Effector CD4-positive, alpha-beta T cell (primary cell): ENCODE measurements around the gene SPRR2F. TPM values are rescaled to one million over a fixed set of nuclear protein-coding genes. Genes with fewer than 3 reads are reported as not detected.
"Not testable (repeated sequence)": the region's sequence is repeated elsewhere in the genome, so short reads cannot be mapped to it uniquely, and the experiment has no call there.

ENCODE experiments used
- DNase-seq: peaks from one replicate; pipeline ENCODE4 v3.0.0-alpha.2; 2020
- total RNA-seq: gene quantifications from one replicate; lab custom pipeline; 2026; lab: John Stamatoyannopoulos, UW

The SPRR2F gene
- not detected for total RNA-seq

GRCh38 chr1:153113416-153113815 is at the start of gene SPRR2F:
Gene SPRR2F, minus strand, starts transcription at chr1:153113516. Its CDS starts 783 bp downstream, at chr1:153112733.
- no peak for DNase-seq

- DNase-seq, result no peak
These were observed 42.2 kb upstream of the SPRR2F start for GRCh38 chr1:153155541-153155940.

- DNase-seq, result no peak
These were observed 39.2 kb upstream of the SPRR2F start for GRCh38 chr1:153152481-153152880.

- no peak for DNase-seq
These were observed 37.5 kb upstream of the SPRR2F start, which contains the start of gene SPRR2G for GRCh38 chr1:153150846-153151245. Gene SPRR2G, minus strand, starts transcription at chr1:153150890. Its CDS starts 780 bp downstream, at chr1:153150110.

- DNase-seq, result no peak
These were observed 28.1 kb upstream of the SPRR2F start for GRCh38 chr1:153141377-153141776.

GRCh38 chr1:153140484-153140883 is 27.2 kb upstream of the SPRR2F start:
- no peak for DNase-seq

- no peak for DNase-seq
These were observed 20.4 kb upstream of the SPRR2F start for GRCh38 chr1:153133743-153134142.

- no peak for DNase-seq
These were observed 20.0 kb upstream of the SPRR2F start for GRCh38 chr1:153133267-153133666.

- not testable (repeated sequence) for DNase-seq
These were observed 15.4 kb upstream of the SPRR2F start for GRCh38 chr1:153128688-153129087.

GRCh38 chr1:153127296-153127695 is 14.0 kb upstream of the SPRR2F start:
- DNase-seq, result no peak

- no peak for DNase-seq
These were observed 12.2 kb upstream of the SPRR2F start for GRCh38 chr1:153125536-153125935.

GRCh38 chr1:153123793-153124192 is 10.5 kb upstream of the SPRR2F start:
- DNase-seq, result not testable (repeated sequence)

- no peak for DNase-seq
These were observed 9.6 kb upstream of the SPRR2F start for GRCh38 chr1:153122831-153123421.

- no peak for DNase-seq
These were observed 7.6 kb upstream of the SPRR2F start for GRCh38 chr1:153120945-153121344.

- DNase-seq, result no peak
These were observed 6.2 kb upstream of the SPRR2F start for GRCh38 chr1:153119491-153119971.

- DNase-seq, result not testable (repeated sequence)
These were observed 1.9 kb upstream of the SPRR2F start for GRCh38 chr1:153115264-153115663.

- not testable (repeated sequence) for DNase-seq
These were observed 862 bp downstream of the SPRR2F start for GRCh38 chr1:153112454-153112853.

- DNase-seq, result no peak
These were observed 13.1 kb downstream of the SPRR2F start for GRCh38 chr1:153100245-153100644.

- DNase-seq, result no peak
These were observed 13.8 kb downstream of the SPRR2F start for GRCh38 chr1:153099461-153100045.

- DNase-seq, result no peak
These were observed 17.6 kb downstream of the SPRR2F start for GRCh38 chr1:153095764-153096163.

GRCh38 chr1:153094426-153094825 is 18.9 kb downstream of the SPRR2F start, which contains the start of gene SPRR2E:
Gene SPRR2E, minus strand, starts transcription at chr1:153094526. Its CDS starts 775 bp downstream, at chr1:153093751.
- no peak for DNase-seq

GRCh38 chr1:153087652-153088051 is 25.7 kb downstream of the SPRR2F start:
- no peak for DNase-seq

GRCh38 chr1:153081736-153082135 is 31.6 kb downstream of the SPRR2F start:
- DNase-seq, result no peak
